DOHH2 (cell line): ENCODE measurements around the gene ALOX5.

ENCODE experiments used
- CTCF ChIP-seq: fragments of 200-600 bp; sonication (generic); IDR thresholded peaks from one replicate; pipeline ENCODE4 v1.5.1; 2014; ENCODE audit warnings: antibody characterized with exemption, mild to moderate bottlenecking, low read depth, low read length; ENCODE audit not compliant: poor library complexity, severe bottlenecking
- EZH2phosphoT487 ChIP-seq: fragments of 200-600 bp; sonication (generic); IDR thresholded peaks from 2 replicates; pipeline ENCODE4 v1.6.1; 2017; ENCODE audit warnings: borderline replicate concordance, mild to moderate bottlenecking, antibody characterized with exemption, low read length, moderate library complexity, mixed read lengths

GRCh38 chr10:45387096-45387893 is 13.3 kb downstream of the ALOX5 start:
- TF ChIP-seq CTCF (no peak), EZH2phosphoT487 (no peak)
